Forelimb muscle (tissue), 1 donor: ENCODE measurements around the gene TEDC2. TPM values are rescaled to one million over a fixed set of nuclear protein-coding genes. Genes with fewer than 3 reads are reported as not detected.

ENCODE experiments used
- DNase-seq: peaks from one replicate; pipeline ENCODE4 v3.0.0-alpha.2; 2013; ENCODE audit warnings: low read depth
- polyA plus RNA-seq: library from polyadenylated mRNA; unstranded; fragments of 120-200 nt; gene quantifications from one replicate; pipeline ENCODE4 v1.2.1, GENCODE V29; 2013; ENCODE audit not compliant: insufficient read length

Gene TEDC2
- polyA plus RNA-seq, 1 donor, result 4.4 TPM

GRCh38 chr16:2494616-2495015 is 34.7 kb downstream of the TEDC2 start:
- no peak for DNase-seq

- no peak for DNase-seq
Observed at GRCh38 chr16:2495041-2495440, 35.1 kb downstream of the TEDC2 start.

- DNase-seq, result no peak
Observed at GRCh38 chr16:2496223-2497115, 36.6 kb downstream of the TEDC2 start.

GRCh38 chr16:2497116-2497630 is 37.3 kb downstream of the TEDC2 start:
- no peak for DNase-seq

- no peak for DNase-seq
Observed at GRCh38 chr16:2497695-2498484, 38.0 kb downstream of the TEDC2 start.

GRCh38 chr16:2498531-2499253 is 38.8 kb downstream of the TEDC2 start:
- no peak for DNase-seq

GRCh38 chr16:2499454-2499853 is 39.5 kb downstream of the TEDC2 start:
- no peak for DNase-seq

GRCh38 chr16:2499890-2500429 is 40.1 kb downstream of the TEDC2 start:
- DNase-seq, result no peak

- no peak for DNase-seq
Observed at GRCh38 chr16:2500430-2500917, 40.6 kb downstream of the TEDC2 start.

GRCh38 chr16:2500918-2501750 is 41.2 kb downstream of the TEDC2 start:
- peak; percentile 38 for DNase-seq

- DNase-seq, result no peak
Observed at GRCh38 chr16:2501946-2502895, 42.3 kb downstream of the TEDC2 start.

GRCh38 chr16:2505695-2506094 is 45.8 kb downstream of the TEDC2 start:
- DNase-seq, result no peak

- DNase-seq, result no peak
Observed at GRCh38 chr16:2507052-2507659, 47.2 kb downstream of the TEDC2 start.

- DNase-seq, result no peak
Observed at GRCh38 chr16:2507665-2508064, 47.8 kb downstream of the TEDC2 start.

- DNase-seq, result no peak
Observed at GRCh38 chr16:2508722-2509400, 49.0 kb downstream of the TEDC2 start.

- DNase-seq, result no peak
Observed at GRCh38 chr16:2511128-2511800, 51.4 kb downstream of the TEDC2 start.

- DNase-seq, result no peak
Observed at GRCh38 chr16:2511996-2512734, 52.3 kb downstream of the TEDC2 start.
